OCI-LY1 (cell line): ENCODE measurements around the gene PLPP4.

ENCODE experiments used
- H2AFZ ChIP-seq: fragments of 200-600 bp; sonication (generic), shearing (Covaris generic); 2 replicates; pipeline ENCODE4 v1.6.0; 2014; ENCODE audit warnings: antibody characterized with exemption, mild to moderate bottlenecking, low read length
- H3F3A ChIP-seq: fragments of 200-600 bp; sonication (generic), shearing (Covaris generic); 2 replicates; pipeline ENCODE4 v1.6.0; 2014; ENCODE audit warnings: mild to moderate bottlenecking, antibody characterized with exemption, low read length, moderate library complexity; ENCODE audit not compliant: insufficient read depth
- H3K27ac ChIP-seq: fragments of 200-600 bp; sonication (generic); 2 replicates; pipeline ENCODE4 v1.5.1; 2014; ENCODE audit warnings: low read length, mixed run types, mild to moderate bottlenecking, low read depth; ENCODE audit not compliant: poor library complexity, severe bottlenecking
- H3K27me3 ChIP-seq: fragments of 200-600 bp; sonication (generic); 2 replicates; pipeline ENCODE4 v1.6.0; 2014; ENCODE audit warnings: antibody characterized with exemption, mild to moderate bottlenecking, low read length, moderate library complexity; ENCODE audit not compliant: insufficient read depth
- H3K36me3 ChIP-seq: fragments of 200-600 bp; sonication (generic); 2 replicates; pipeline ENCODE4 v1.6.1; 2014; ENCODE audit warnings: mild to moderate bottlenecking, antibody characterized with exemption, low read length, moderate library complexity, mixed read lengths; ENCODE audit not compliant: insufficient read depth
- H3K4me1 ChIP-seq: fragments of 200-600 bp; sonication (generic); 2 replicates; pipeline ENCODE4 v1.5.1; 2014; ENCODE audit warnings: mild to moderate bottlenecking, low read length, moderate library complexity; ENCODE audit not compliant: insufficient read depth, severe bottlenecking
- H3K4me2 ChIP-seq: fragments of 200-600 bp; sonication (generic), shearing (Covaris generic); 2 replicates; pipeline ENCODE4 v1.6.1; 2014; ENCODE audit warnings: low read length
- H3K4me3 ChIP-seq: fragments of 200-600 bp; sonication (generic); 2 replicates; pipeline ENCODE4 v1.5.1; 2014; ENCODE audit warnings: low read length, low read depth, mild to moderate bottlenecking, mixed read lengths; ENCODE audit not compliant: poor library complexity, severe bottlenecking
- H3K79me2 ChIP-seq: fragments of 200-600 bp; shearing (Covaris generic); 2 replicates; pipeline ENCODE4 v1.6.1; 2016; ENCODE audit warnings: mixed run types, low read length, mixed read lengths; ENCODE audit not compliant: insufficient read depth
- H3K9ac ChIP-seq: fragments of 200-600 bp; sonication (generic), shearing (Covaris generic); 2 replicates; pipeline ENCODE4 v1.6.1; 2014; ENCODE audit warnings: mild to moderate bottlenecking, low read length, mixed read lengths
- H3K9me2 ChIP-seq: fragments of 200-600 bp; sonication (generic), shearing (Covaris generic); 2 replicates; pipeline ENCODE4 v1.6.1; 2014; ENCODE audit warnings: low read depth, mild to moderate bottlenecking, low read length, mixed read lengths
- H3K9me3 ChIP-seq: fragments of 200-600 bp; shearing (Covaris generic); 2 replicates; pipeline ENCODE4 v1.6.1; 2014; ENCODE audit warnings: low read length, mixed read lengths
- H4K20me1 ChIP-seq: fragments of 200-600 bp; sonication (generic), shearing (Covaris generic); 2 replicates; pipeline ENCODE4 v1.6.0; 2016; ENCODE audit warnings: mild to moderate bottlenecking, low read length; ENCODE audit not compliant: insufficient read depth
- EZH2 ChIP-seq: fragments of 200-600 bp; sonication (generic), shearing (Covaris generic); IDR thresholded peaks from 2 replicates; pipeline ENCODE4 v1.8.0; 2017; ENCODE audit warnings: borderline replicate concordance, mixed run types, mild to moderate bottlenecking, antibody characterized with exemption, low read length, moderate library complexity, mixed read lengths
- TF ChIP-seq, protein P1 (sequence below): fragments of 200-600 bp; sonication (generic), shearing (Covaris generic); IDR thresholded peaks from 2 replicates; pipeline ENCODE4 v1.5.1; 2017; ENCODE audit warnings: mild to moderate bottlenecking, antibody characterized with exemption, low read length, moderate library complexity, mixed read lengths

Gene PLPP4

DNA sequence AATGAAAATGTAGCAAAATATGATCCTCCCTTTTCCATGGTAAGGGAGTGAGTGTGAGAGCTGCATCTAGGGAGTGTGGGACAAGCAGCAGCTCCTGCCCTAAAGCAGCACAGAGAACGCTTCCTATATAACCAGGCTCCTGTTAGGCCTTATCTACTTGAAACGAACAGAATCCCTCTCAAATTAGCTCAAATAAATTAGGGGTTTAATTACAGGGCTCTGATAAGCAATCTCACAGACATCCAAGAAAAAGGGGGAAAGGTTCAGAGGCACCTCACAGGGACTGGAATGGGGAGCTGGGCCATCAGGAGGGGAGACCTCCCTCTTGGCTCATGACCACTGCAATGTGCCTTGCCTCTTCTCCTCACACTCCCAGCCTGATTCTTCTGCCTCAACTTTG is 57.9 kb downstream of the PLPP4 start:
- Histone ChIP-seq H3K4me3 (no peak overlapping the region), H3K36me3 (no peaks in the 10 kb centered on the region), H3K9me2 (no peaks in the 10 kb centered on the region), H3K4me2 (no peak overlapping the region), H3K9me3 (no peaks in the 10 kb centered on the region), H4K20me1 (no peaks in the 10 kb centered on the region), H3K27ac (no peak overlapping the region), H3K9ac (no peak overlapping the region), H3F3A (no peaks in the 10 kb centered on the region), H3K4me1 (no peaks in the 10 kb centered on the region), H3K79me2 (no peaks in the 10 kb centered on the region), H3K27me3 (no peaks in the 10 kb centered on the region), H2AFZ (no peak overlapping the region)
- TF ChIP-seq EZH2: no peak
- TF ChIP-seq, protein P1, sequence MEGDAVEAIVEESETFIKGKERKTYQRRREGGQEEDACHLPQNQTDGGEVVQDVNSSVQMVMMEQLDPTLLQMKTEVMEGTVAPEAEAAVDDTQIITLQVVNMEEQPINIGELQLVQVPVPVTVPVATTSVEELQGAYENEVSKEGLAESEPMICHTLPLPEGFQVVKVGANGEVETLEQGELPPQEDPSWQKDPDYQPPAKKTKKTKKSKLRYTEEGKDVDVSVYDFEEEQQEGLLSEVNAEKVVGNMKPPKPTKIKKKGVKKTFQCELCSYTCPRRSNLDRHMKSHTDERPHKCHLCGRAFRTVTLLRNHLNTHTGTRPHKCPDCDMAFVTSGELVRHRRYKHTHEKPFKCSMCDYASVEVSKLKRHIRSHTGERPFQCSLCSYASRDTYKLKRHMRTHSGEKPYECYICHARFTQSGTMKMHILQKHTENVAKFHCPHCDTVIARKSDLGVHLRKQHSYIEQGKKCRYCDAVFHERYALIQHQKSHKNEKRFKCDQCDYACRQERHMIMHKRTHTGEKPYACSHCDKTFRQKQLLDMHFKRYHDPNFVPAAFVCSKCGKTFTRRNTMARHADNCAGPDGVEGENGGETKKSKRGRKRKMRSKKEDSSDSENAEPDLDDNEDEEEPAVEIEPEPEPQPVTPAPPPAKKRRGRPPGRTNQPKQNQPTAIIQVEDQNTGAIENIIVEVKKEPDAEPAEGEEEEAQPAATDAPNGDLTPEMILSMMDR: no peak

DNA sequence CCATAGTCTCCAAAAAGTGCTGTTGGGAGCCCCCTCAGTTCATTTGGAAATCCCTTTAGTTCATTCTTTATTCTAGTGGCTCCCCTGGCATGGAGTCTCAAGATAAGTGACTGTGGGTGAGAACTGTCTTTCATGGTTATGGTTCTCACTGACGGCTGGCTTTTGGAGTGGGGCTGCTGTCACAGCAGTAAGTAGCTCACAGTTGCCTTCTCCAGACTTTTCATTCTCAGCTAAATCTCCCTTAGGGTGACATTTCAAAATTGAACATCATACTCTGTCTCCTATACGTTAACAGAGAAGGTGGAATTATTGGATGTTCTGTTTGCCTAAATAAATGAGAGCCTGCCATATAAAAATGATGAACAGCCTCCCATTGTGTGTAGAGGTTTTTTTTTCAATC is 58.7 kb downstream of the PLPP4 start:
- H3K4me3 ChIP-seq: no peak overlapping the region
- H3K9me2 ChIP-seq: no peaks in the 10 kb centered on the region
- no peak overlapping the region for H3K9ac ChIP-seq
- H3K79me2 ChIP-seq: no peaks in the 10 kb centered on the region
- TF ChIP-seq, protein P1: no peak
- no peak for TF ChIP-seq EZH2
- H3K9me3 ChIP-seq: no peaks in the 10 kb centered on the region
- H3F3A ChIP-seq: no peaks in the 10 kb centered on the region
- H3K27me3 ChIP-seq: no peaks in the 10 kb centered on the region
- H3K4me2 ChIP-seq: no peak overlapping the region
- H3K36me3 ChIP-seq: no peaks in the 10 kb centered on the region
- H3K4me1 ChIP-seq: no peaks in the 10 kb centered on the region
- H2AFZ ChIP-seq: no peak overlapping the region
- H3K27ac ChIP-seq: no peak overlapping the region
- no peaks in the 10 kb centered on the region for H4K20me1 ChIP-seq

DNA sequence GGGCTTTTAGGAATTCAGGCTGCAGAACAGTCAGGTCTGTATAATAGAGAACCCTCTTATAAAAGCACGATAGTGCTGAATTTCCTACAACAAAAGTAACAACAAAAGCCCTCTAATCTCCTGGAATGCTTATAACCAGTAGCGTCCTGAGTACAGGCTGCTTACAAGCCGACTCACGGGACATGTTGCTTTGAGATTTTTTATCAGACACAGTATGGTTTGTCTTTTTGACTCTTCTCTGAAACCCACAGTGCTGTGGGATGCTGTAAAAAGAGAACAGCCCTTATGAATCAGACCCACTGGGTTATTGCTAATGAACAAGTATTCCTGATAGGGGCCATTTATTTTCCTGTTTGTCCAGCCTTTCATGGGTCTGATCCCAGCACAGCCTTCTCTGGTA is 59.4 kb downstream of the PLPP4 start:
- no peak overlapping the region for H3K27ac ChIP-seq
- no peaks in the 10 kb centered on the region for H3K9me3 ChIP-seq
- H3K9ac ChIP-seq: no peak overlapping the region
- no peaks in the 10 kb centered on the region for H3K36me3 ChIP-seq
- no peak for TF ChIP-seq EZH2
- TF ChIP-seq, protein P1: no peak
- H3K4me2 ChIP-seq: no peak overlapping the region
- no peaks in the 10 kb centered on the region for H4K20me1 ChIP-seq
- no peak overlapping the region for H3K4me3 ChIP-seq
- H3K9me2 ChIP-seq: no peaks in the 10 kb centered on the region
- H3F3A ChIP-seq: no peaks in the 10 kb centered on the region
- H2AFZ ChIP-seq: no peak overlapping the region
- no peaks in the 10 kb centered on the region for H3K27me3 ChIP-seq
- H3K4me1 ChIP-seq: no peaks in the 10 kb centered on the region
- no peaks in the 10 kb centered on the region for H3K79me2 ChIP-seq
